Measurements from ENCODE around the gene ZMAT5. TPM values are rescaled to one million over a fixed set of nuclear protein-coding genes. Genes with fewer than 3 reads are reported as not detected.

ZMAT5 gene
- total and polyA plus RNA-seq, 10 of the 15 experiments (the other 5 are each of a cell fraction or from before 2014, with no cell fraction given), result 2.3 to 43.0 (median 21.9) TPM

- POLR2A ChIA-PET, result interaction anchor here (1.0 kb wide), 1 partner anchor 218 kb away, joined by 3 read pairs; no protein-coding TSS in a partner anchor
- CTCF ChIA-PET, result interaction anchor here (0.6 to 3.2 kb wide), 4 partner anchors 9 to 232 kb away, joined by 3 to 14 read pairs (median 4); no protein-coding TSS in a partner anchor
- ATAC-seq, result no peak
- peaks cover 2 to 8% of the 10 kb centered on the region in 2 experiments for H3K36me3 ChIP-seq (ENCODE audit: control insufficient read depth in 2 of 2, insufficient read depth in 2 of 2, low read length in 1 of 2)
- no peak for DNase-seq (ENCODE audit: low read depth, low spot score)
- RAD21 ChIA-PET (ENCODE audit: unreplicated experiment), result interaction anchor here (0.7 to 2.1 kb wide), 4 partner anchors 9 to 315 kb away, joined by 3 to 8 read pairs (median 4); no protein-coding TSS in a partner anchor
- H3K4me3 ChIP-seq, result no peak overlapping the region
- no peaks in the 10 kb centered on the region for H4K20me1 ChIP-seq (ENCODE audit: control insufficient read depth, insufficient read depth)
- no peaks in the 10 kb centered on the region for H3K27me3 ChIP-seq (replicated peaks in 1 of 2; ENCODE audit: control insufficient read depth in 2 of 2, insufficient read depth in 2 of 2, low read length in 1 of 2)
- H3K4me2 ChIP-seq (ENCODE audit: control insufficient read depth, insufficient read depth), result no peak overlapping the region
- no peaks in the 10 kb centered on the region; the same call in 2 of the 3 replicates for H3K9me3 ChIP-seq (replicated peaks; ENCODE audit: control insufficient read depth, insufficient read depth, low read length)
- in situ Hi-C loops (cut with MboI), result no loop called here
- TF ChIP-seq IKZF1 (conservative IDR thresholded peaks at IDR 0.05) (no peak), FOS (IDR thresholded peaks at IDR 0.05; ENCODE audit: borderline replicate concordance, extremely low read depth, insufficient read length) (no peak), NKRF (conservative IDR thresholded peaks at IDR 0.05) (no peak), REST (IDR thresholded peaks at IDR 0.05; ENCODE audit: low read depth, low read length) (no peak)
- H3K9ac ChIP-seq (ENCODE audit: control insufficient read depth, insufficient read depth, low read length), result no peak overlapping the region
- FAIRE-seq, result no peak
- no TSS peak for BruUV-seq (replicated peaks)
- H3K27ac ChIP-seq (ENCODE audit: control insufficient read depth, insufficient read depth), result no peak overlapping the region
- H2AFZ ChIP-seq (ENCODE audit: control insufficient read depth, low read depth, low read length), result no peak overlapping the region
- 92% methylated on average over 2 of the region's 2 CpGs for WGBS (ENCODE audit: insufficient coverage, insufficient replicate concordance, low lambda C conversion rate, missing lambda C conversion rate)
- intact Hi-C loops (cut with micrococcal nuclease; ENCODE audit: unreplicated experiment), result no loop called here
- peaks cover 9% of the 10 kb centered on the region for H3K79me2 ChIP-seq (ENCODE audit: control insufficient read depth, insufficient read depth, low read length)
- SMC1A ChIA-PET (ENCODE audit: uncharacterized antibody, unreplicated experiment), result interaction anchor here (0.6 to 1.5 kb wide), 3 partner anchors 9 to 232 kb away, joined by 4 to 6 read pairs (median 4); no protein-coding TSS in a partner anchor
- H3K4me1 ChIP-seq (ENCODE audit: control insufficient read depth, insufficient read depth, low read length), result no peaks in the 10 kb centered on the region
Measured at GRCh38 chr22:29773233-29773632, 6.4 kb upstream of the ZMAT5 start.

Measured in GM12878 (cell line).